HG02885 (cell line): ENCODE measurements around the gene SLC9C1.

Experiments used
- ATAC-seq: cut with Tn5 transposase; IDR thresholded peaks from one replicate; pipeline ENCODE4 v1.9.1; 2021; ENCODE audit warnings: mild to moderate bottlenecking; ENCODE audit not compliant: unreplicated experiment, poor library complexity

SLC9C1 gene

DNA sequence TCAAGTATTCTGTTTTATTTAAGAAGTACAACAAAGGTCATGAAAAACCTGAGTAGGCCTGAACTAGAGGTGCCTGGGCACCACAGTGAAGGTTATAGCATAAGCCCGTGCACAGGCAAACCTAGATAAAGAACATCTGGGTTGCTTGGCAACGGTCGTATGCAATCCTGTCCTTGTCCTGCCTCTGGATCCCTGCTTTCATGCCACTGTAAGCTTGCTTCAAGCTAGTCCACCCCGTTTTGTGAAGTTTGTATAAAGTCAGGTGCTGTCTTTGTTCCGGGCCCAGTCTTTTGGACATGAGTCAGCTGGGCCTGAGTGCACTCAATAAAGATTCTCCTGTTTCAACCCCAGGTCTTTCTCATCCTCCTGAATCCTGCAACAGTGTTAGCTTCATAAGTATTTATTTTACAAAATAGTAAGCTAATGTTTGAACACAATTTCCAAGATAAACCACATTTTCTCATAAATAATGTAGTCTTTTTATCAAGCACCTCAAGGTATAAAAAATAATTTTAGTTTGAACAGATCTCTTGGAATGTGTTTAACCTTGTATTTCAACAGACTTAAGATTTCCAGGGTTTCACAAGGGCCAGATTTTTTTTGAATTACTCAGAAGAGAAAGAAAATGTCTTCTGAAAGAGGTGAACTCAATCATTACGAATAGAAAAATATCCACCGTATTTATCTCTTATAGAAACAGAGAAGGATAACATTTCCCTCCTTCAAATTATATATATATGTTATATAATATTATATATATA, 14.3 kb upstream of the SLC9C1 start:
- ATAC-seq = no peak

DNA sequence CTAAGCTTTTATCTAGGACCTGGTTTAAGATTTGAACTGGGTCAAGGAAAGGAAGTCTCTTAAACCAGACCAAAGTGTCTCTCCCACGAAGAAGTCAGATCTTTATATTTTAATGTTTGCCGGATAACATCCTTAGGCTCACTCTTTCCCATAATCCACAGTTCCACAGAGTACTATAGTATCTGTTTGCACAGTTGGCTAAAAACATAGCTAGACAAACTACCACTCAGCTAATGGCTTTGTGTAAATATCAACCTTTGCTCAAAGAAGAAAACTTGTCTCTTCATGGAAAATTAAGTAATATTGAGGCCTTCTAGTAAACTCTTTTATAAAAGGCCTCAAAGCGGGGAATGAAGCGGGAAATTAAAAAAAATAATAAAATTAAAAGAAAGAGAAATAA, 13.5 kb upstream of the SLC9C1 start:
- no peak for ATAC-seq

DNA sequence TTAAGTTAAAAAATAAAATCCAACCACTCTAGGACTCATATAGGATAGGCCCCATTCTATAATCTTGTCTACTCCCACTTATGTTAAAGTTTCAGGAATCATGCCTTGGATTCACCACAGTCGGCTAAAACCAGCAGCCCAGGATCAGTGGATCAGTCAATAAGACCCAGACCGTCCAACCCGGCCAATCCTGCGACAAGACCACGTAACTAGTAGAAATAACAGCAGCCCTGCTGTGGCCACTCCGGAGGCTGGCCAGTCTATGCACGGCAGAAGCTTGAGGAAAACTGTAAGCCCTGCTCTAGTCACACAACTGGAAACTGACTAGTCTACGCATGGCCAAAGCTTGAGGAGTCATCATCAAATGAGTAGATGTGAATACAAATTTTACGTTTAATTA, 12.8 kb upstream of the SLC9C1 start:
- no peak for ATAC-seq

DNA sequence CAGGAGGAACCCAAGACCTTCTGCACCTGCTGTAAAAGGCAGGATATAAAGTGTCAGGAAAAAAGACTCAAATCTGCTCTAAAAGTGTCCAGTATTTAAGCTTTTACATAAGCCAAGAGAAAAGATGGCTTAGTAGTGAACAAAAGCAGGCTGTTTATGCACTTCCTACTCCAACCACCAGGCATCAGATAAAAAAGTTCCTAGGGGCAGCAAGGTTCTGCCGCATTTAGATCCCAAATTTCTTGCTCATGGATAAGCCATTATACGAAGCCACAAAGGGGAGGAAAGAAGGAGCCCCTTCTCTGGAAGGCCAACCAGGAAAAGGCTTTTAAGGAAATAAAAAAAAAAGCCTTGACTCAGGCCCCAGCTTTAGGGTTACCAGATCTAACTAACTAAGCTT, 10.6 kb upstream of the SLC9C1 start:
- ATAC-seq = no peak

DNA sequence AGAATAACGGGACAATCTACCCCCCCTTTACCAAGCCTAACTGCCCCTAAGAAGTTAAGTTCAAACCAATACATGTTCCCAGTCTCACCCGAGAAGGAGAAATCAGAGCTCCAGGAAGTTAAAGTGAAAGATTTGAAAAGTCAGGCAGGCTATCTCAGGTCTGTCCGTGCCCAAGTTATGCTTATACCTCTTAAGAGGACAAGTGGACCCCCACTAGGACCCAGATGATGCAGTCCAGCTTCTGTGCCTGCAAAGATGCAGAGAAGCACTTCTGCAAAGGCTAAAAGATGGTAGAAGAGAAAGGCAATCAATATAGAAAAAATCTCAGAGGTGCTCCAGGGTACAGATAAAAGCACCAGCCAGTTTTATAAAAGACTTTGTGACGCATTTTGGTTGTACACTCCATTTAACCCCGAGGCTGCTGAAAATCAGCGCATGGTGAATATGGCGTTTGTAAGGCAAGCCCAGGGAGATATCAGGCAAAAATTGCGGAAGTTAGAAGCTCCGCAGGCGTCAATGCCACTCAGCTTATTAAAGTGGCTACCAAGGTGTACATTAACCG, 9.8 kb upstream of the SLC9C1 start:
- ATAC-seq = no peak

DNA sequence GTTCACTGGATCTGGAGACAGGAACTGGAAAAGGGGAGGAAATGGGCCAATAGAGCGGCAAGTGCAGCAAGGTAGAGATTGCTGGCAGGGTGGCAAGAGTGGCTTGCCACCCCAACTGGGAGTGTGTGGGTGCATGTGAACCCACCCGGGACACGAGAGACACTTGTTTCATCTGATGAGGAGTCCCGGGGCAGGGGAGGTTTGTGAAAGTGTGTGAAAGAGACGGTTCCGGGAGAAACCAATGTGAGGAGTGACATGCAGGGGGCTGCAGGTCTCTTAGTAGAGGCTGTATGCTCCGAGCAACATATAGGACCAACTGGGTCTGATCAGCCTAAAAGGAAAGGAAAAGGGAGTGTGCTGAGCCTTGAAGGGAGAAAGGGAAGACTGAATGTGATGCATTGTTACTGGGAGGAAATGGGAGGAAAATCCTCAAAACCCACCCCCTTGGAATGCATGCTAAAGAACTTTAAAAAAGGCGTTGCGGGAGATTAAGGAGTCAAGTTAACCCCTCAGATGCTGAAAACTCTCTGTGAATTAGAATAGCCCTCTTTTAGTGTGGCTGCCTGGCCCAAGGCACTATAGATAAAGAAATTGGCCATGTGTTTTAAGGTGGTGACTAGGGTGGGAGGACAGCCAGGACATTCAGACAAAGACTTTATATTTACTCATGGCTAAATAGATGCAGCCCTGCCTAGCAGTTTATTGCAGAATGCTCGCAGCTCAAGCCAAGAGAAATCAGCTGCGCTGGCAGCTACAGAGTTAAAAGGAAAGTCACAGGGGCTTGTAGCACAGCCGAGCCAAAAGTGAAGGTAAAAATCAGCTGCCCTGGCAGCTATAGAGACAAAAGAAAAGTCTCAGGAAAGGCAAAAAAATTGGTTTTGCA, 9.1 kb upstream of the SLC9C1 start:
- ATAC-seq = no peak

DNA sequence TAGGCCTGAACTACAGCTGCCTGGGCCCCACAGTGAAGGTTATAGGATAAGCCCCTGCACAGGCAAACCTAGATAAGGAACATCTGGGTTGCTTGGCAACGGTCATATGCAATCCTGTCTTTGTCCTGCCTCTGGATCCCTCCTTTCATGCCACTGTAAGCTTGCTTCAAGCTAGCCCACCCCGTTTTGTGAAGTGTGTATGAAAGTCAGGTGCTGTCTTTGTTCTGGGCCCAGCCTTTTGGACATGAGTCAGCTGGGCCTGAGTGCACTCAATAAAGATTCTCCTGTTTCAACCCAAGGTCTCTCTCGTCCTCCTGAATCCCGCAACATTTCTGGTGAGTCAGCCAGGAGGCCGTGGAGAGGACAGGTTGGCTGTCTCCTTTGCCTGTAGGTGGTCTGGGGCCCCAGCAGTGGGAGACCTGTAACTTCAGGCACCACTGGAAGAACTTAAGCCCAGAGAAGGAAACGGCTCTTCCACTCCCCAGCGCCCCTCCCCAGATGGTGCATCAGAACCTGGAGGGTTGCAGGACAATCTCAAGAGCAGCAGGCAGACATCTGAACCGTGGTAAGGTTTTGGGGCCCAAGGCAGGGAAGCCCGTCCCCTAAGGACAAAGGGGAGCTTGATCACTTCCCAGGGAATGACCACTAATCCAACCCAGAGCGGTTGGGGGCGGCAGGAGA, 8.3 kb upstream of the SLC9C1 start:
- no peak for ATAC-seq

DNA sequence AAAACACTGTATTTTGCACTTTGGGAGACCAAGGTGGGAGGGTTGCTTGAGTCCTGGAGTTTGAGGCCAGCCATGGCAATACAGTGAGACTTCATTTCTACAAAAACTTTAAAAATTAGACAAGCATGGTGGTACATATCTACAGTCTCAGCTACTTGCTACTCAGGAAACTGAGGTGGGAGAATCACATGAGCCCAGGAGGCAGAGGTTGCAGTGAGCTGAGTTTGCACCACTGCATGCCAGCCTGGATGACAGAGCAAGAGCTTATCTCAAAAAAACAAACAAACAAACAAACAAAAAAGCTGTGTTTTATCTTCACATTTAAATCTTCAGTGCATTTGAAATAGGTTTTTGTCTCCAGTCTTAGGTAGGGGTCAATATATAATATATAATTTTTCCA, 4.8 kb upstream of the SLC9C1 start:
- no peak for ATAC-seq

DNA sequence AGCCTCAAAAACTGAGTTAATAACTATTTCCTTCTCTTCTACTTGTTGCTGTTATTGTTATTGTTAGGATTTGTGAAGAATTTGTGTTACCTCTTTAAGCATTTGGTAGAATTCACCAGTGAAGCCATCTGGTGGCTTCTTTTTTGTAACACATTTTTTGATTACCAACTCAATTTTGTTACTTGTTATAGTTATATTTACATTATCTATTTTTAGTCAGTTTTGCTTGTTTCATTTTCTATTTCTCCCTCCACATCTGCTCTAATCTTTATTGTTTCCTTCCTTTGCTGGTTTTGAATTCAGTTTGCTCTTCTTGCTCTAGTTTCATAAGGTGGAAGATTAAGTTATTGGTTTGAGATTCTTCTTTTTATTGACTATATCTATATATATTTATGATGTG, 3.7 kb upstream of the SLC9C1 start:
- peak; percentile 36 for ATAC-seq

DNA sequence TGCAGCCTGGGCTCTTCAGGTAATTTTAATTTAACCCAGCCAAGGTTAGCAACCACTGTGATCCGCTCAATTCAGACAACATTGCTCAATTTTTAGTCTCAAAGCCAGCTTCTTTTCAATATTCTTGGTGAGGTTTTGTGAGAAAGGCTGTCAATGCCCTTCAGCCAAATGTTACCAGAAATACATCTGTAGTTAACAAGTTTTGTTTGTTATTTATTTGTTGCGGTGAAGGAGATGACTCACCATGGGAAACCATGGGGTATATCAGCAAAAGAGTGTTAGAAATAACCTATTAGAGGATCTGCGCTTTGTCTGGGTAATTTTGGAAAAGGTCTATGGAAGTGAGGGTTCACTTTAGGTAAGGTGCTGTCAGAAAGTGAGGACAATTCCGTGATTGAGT, 5.0 kb downstream of the SLC9C1 start:
- ATAC-seq = no peak

DNA sequence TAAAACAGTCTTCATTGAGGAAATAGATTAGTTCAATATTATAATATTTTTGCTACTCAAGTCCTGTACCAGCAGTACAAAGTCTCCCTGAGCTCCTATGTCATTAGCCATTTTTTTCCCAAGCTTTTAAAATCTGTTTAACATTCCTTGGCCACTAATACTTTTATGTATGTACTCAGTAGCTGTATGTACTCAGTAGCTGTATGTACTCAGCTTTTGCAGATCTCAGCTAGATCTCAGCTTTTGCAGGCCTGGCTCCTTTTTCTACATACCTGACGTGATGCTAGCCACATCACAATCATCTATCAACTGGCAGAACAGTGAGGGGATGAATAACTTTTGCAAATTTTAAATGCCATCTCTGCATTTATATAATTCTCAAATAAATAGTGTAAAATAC, 13.8 kb downstream of the SLC9C1 start:
- ATAC-seq = no peak

DNA sequence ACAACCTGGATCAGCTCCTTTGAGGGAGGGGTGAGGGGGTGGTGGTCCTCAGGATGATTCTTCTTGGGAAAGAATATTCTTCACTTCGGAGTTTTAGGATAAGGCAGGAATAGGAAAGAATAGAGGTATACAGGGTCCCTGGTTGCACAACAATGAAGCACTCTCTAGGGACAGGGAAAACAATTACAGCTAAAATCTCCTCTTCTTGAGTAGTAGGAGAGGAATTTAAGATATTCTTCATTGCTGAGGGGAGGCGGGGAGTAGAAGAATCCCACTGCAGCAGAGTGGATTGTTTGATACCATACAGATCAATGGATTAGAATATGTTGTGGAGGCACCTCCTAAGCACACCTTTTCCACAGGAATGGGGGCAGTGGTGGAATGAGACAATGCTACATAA, 20.5 kb downstream of the SLC9C1 start:
- ATAC-seq = no peak

DNA sequence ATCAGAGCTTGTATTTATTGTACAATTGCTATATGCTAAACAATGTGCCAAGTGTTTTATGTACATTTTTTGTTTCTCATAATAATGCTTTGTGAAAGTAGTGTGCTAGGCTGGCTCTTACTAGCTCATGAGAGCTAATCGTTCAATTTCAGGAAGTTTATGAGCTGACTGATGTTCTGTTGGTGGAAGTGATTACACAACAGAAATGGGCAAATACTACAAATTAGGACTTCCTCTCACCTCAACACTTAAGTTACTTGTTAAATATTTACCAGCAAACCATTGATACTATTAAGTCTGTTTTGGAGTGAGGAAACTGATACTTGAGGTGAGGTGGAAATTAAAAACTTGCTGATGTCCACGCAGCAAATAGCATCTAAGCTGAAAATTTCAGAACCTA, 32.3 kb downstream of the SLC9C1 start:
- no peak for ATAC-seq

DNA sequence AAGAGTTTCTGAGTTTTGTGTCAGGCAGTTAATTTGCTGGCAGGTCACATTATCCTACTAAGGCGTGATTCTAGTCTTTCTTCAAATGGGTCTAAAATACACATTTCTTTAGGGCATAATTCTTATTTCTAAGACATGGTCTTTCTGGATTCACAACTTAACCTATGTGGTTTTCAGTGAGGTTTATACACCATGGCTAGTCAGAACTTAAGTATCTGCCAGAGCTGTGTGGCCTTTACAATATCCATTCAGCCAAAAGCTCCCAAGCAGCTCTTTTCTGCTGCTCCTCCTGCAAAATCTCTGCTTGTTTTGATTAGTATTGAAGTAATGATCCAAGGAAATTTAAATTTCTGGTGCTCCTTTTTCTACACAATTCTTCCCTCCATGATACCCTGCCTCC, 33.5 kb downstream of the SLC9C1 start:
- no peak for ATAC-seq

DNA sequence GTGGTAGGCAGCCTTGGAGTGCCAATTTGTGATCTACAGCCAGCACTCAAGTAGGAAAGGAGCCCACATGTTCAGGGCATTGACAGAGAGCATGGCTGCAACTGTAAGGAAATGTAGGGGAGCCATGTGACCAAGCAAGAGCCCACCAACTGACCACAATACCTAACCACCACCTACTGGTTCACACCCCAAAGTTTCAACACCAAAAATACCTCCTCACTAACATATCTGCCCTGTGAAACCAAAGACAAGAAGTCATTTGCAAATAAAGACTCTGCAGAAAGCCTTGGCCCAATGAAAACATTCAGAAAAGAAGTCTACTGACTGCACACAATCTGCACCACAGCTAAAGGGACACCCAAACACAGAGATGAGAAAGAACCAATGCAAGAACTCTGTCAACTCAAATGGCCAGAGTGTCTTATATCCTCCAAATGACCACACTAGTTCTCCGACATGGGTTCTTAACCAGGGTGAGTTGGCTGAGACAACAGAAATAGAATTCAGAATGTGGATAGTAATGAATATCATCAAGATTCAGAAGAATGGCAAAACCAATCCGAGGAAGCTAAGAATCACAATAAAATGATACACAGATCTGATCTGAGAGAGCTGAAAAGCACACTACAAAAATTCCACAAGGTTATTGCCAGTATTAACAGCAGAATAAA, 40.6 kb downstream of the SLC9C1 start:
- ATAC-seq = peak; percentile 95

DNA sequence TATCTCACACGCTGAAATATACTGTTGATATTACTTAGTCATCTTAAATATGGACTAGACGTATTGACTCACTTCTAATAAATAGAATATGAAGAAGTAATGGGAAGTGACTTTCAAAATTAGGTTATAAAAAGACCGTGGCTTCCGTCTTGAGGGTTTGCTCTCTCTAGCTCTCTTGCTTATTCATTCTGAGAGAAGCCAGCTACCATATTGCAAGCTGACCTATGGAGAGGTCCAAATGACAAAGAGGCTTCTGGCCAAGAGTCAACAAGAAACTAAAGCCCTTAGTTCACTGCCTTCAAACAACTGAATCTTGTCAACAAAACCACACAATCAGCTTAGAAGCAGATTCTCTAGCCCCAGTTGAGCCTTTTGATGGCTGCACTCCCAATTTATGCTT, 46.1 kb downstream of the SLC9C1 start:
- ATAC-seq = peak; percentile 91

DNA sequence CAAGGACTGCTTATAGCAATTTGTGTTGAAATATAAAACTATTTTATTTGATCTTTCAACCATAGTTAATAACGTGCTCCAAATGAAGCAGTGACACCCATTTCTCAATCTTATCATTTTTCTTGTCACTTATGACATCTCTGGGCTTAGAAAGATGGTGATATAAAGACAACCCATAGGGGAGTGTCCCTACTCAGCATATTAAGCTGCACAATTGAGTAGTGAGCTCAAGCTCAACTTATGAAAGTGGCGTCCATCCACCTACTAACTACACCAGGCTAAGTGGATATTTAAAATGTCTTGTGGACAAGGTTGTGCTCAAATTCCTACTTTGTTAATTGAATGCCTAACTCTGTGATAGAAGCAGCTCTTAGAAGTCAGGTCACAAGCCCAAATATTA, 46.7 kb downstream of the SLC9C1 start:
- ATAC-seq = peak; percentile 40

DNA sequence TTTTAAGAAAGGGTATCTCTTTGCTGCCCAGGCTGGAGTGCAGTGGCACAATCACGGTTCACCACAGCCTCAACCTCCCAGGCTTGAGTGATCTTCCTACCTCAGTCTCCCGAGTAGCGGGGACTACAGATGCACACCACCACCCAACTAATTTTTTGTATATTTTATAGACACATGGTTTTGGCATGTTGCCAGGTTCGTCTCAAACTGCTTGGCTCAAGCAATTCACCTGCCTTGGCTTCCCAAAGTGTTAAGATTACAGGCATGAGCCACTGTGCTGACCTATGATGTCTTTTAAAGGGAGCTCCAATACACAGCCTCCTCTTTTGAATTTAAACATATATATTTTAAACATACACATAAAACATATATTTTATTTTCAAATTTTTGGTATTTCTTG, 60.9 kb downstream of the SLC9C1 start:
- ATAC-seq = no peak

DNA sequence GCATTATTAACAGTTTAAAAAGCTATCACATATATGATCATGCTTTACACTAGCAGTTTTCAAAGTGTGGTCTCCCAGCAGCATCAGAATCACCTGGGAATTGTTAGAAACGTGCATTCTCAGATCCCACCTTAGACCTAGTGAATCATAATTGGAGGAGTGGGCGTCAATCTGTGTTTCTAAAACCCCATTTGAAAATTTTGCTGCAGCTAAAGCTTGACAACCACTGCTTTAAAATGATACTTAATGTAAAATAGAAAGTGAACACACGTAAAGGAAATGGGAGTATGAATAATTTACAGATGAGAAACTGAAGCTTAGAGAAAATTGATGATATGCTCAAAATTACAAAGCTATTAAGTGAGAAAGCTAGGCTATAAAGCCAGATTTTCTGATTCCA, 62.3 kb downstream of the SLC9C1 start:
- no peak for ATAC-seq

DNA sequence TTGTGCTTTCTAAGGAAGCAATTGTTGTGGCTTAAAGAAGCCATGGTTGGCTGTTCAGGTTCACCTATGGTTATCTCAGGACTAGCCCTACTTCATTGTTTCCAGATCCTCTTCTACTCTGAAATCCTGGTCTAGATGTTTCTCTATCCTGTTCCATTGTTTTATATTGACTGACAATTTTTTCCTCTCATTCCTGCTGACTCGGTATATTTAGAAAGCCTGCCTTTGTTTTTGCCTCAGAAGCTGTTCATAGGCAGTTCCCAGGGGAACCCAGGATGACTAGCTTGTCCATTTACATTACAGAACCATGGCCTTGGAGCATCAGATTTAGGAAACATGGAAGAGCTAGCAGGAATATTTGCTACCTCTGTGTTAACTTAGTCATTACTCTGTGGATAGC, 64.0 kb downstream of the SLC9C1 start:
- no peak for ATAC-seq
